EL (cell line): ENCODE measurements around the gene DNM3.

Experiments
- DNase-seq: peaks from one replicate; pipeline ENCODE4 v3.0.0-alpha.2; 2016

DNM3 gene

DNA sequence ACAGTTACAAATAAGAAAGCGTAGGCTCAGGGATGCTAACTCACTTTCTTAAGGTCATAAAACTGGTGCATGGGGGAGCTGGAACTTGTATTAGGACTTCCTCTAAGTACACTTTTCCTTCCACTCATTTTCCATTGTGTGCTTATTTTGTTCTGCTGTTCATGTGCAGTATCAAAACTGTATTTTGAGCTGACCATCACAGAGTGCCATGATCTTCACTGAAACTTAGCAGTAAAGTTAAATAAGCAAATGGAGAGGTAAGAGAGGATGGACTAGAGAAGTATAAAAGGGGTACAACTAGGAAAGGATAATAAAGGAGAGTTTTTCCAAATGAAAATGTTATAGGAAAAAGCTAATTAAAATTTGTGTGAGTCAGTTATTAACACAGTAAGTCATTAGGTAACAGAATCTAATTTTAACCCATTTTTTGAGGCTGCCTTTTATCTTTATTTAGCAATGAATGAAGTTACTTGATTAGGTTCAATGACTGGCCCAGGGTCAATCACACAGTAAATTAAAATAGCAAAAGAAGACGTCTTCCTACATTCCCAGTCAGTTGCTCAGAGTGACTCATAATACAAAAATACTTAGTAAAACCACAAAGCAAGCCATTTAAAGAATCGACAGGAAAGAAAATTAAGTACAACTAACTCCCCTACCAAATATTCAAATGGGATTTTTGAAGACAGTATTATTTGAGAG is 413.4 kb downstream of the DNM3 start:
- DNase-seq = peak; percentile 88

DNA sequence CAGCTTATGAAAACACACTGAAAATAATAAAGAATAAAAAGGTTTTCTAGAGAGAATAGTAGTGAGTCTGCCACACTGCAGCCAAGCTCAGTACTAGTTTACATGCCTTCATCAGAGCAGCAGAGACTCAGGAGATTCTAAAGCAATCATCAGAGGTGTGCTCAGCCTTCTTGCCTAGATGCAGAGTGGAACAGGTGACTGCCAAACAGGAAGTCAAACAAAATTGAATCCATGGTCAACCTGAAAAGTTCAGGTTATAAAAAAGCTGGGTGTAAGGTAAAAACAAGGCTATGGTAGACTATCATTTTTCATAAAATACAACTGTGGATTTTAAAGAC is 413.9 kb downstream of the DNM3 start:
- no peak for DNase-seq

DNA sequence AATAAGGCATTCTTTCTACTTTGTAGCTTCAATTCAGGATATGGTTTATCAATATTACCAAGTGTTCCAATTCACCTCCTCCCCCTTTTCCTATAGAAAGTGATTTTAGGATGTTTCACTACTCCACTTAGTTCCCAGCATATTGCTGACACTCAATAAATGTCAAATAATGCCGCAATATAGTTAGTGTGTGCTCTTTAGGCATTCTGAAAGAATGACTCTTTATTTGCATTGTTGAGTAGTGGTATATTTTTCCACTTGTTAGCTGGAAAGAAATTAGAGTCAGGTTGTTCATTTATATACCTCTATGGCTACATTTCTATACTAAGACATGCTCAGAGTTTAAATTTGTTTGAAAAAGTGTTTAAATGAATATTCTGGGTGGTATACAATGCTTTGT is 424.6 kb downstream of the DNM3 start:
- DNase-seq = no peak

DNA sequence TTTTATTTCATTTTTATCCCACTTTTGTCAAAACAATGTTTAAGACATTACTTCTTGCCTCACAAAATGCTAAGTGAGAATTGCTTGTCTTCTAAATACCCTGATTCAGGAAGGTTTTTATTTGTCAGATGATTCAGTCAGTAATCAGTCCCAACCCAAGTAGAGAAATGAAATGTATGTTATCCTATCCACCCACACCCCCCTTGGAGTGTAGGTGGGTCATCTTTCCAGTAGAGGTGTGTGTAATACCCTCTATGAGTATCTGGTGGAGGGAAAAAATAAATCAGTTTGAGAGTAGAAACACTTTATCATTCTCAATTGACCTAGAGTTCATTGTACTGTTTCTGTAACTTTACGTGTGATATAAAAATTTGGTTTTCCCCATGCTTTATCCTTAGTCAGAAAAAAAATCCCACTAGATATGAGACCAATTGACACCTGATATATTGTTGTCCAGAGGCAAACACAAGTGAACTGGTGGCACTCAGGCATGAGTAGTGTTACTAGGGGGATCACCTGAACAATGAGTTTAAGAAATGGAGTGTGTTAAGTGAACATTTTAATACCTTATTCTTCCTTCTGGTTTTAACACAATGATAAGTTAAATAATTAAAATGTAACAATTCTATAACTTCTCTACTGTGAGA is 425.4 kb downstream of the DNM3 start:
- DNase-seq = no peak

DNA sequence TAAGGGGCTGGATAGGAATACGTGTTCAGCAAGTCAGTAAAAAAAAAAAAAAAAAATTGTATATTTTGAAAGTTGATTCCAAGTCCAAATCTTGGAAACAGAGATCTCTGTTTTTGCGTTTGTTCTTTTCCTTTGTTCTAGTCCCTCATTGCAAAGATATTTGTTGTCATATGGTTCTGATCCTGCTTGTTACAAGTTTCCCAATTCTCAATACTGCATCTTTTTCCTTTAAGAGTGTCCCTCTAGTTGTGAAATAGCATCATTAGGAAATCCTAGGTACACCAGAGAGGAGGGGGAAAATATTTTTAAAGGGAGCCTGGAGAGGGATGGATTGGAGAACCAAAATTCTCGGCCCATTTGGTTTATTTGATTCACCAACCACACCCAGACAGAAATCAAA is 426.9 kb downstream of the DNM3 start:
- no peak for DNase-seq

DNA sequence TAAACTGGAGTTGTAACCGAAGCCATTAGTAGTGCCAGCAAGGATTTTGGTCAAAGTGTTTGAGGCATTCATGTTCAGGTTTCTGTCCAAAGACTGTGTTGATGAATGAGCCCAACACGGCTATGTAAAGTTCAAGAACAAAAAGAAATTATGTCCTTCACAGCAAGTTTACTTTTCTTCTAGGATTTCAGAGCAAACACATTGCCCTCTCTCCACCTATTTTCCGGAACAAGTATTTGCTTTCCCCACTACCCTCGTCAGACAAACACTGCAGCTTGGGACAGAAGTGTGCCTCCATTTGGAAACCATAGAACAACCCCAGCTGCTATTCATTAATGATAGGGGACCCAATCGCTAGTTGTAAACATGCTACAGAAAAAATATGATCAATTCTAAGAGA is 427.8 kb downstream of the DNM3 start:
- no peak for DNase-seq

DNA sequence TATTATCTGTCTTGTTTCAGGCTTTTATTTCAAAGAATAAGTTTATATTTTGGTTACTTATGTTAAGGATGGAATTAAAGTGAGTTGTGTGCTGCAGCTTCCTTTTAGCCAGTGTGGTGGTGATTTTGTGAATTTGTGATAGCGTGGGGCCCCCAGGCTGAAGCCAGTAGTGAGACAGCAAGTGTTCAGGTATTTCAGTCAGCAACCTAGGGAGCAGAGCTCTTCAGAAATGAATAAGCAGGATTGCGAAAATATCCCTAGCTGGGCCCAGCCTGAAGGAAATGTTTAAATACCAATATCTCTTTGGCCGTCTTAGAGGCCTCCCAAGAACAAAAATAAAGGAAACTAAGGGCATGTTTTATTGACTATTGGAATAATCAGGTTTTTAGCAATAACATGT is 428.3 kb downstream of the DNM3 start:
- DNase-seq = peak; percentile 27

DNA sequence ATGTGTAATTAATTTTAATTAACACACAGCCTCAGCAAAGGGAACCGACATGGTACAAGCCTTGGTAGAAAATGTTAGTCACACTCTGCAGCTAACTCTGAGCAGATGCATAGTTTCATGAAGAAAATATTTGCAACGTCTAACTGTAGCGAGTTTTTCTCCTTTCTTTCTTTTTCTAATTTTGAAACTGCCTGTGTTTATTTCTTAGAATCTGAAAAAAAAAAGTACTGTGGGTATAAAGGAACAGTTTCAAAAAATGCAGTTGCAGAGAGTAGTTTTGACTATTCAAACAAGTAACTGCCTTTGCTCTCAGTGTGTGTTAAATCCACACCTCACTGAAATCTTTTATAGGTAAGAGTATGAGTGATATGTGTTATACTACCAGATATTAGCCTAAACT is 429.3 kb downstream of the DNM3 start:
- DNase-seq = no peak

DNA sequence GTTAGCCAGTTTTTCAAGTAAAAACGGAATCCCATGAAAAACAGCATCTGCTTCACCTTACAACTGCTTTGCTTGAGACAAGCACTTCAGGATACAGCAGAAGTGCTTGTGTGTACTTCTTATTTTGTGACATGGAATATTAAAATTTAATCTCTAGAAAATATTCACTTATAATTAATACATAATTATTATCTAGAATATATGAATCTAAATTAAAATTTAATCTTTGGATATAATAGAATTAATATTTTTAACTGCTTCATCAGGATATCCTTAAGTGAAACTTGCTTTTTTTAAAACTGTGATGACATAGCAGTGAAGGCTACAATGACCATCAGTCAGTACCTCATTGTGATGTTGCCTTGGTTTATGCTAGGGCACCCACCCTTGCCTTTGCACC is 430.8 kb downstream of the DNM3 start:
- DNase-seq = no peak

DNA sequence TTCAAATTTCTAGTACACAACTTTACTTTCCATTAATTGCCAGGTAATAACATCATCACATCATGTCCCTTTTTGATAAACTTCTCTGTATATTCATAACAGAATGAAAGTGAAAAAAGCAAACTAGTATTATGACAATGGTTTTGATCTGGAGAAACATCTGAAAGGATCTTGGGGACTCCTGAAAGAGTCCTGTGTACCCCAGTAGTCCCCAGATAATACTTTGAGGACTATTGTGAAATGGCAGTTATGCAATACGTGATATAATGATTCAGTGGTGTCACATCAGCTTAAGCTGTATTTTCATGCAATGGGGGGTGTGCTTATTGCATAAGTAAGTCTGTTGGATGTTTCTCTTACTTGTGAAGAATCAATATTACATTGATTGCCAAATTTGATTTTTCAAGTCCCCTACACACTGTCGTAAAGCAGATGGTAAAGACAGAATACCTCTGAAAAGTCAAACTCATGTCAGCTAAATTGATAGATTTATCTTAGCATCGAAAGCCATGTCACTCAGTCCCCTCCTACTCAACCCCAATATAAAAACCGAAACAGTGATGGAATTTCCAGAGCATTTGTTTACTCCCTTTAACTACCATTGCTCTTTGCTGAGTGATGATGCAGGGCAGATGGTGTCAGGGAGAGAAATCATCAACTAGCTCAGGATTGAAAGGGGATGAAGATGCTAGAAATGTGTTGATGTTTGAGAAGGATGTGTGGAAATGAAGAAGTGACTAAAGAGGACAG is 432.5 kb downstream of the DNM3 start:
- DNase-seq = no peak

DNA sequence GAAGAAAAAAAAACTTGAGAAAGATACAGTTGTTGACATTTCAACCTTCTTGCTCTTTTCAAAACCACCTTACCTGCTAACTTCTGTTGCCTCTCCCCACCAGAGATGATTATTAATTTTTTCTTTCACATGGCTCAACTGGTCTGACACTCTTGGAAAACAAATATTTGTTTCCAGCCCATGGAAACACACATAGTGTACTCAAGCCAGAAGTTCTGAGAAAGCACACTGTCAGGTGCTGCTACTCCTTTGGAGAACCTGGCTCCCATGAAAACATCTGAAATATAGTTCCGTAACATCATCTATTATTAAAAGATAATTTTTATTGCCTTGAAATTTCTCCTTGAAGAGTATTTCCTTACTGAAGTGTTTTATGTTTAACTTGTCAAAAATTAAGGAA is 434.2 kb downstream of the DNM3 start:
- no peak for DNase-seq

DNA sequence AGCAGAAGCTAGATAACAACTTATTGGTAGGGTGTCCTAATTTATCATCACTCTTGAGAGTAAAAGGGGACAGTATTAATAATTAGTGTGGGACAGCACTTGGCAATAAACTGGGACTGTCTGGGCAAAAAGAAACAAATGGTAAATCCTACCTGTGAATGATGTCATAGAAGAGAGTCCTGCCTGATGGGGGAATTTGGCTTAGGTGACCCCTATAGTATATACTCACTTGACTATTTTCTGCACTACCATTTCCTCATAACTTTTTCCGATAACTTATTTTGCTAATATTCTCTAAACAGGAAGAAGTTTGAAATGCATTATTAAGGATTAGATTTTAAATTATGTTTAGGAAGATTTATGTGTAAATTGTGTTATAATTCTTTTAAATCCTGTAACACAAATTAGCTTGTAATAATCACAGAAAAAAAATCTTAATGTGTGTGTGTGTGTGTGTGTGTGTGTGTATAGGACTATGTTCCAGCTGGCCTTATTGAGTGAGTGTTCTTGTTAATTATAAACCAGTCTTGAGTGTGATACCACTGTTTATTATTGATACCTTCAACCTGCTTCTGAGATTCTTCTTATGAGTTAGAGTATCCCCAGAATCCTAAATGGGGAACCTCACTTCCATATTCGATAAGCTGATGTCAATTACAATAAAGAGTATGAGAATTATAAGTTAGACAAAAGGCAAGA is 435.0 kb downstream of the DNM3 start:
- no peak for DNase-seq

DNA sequence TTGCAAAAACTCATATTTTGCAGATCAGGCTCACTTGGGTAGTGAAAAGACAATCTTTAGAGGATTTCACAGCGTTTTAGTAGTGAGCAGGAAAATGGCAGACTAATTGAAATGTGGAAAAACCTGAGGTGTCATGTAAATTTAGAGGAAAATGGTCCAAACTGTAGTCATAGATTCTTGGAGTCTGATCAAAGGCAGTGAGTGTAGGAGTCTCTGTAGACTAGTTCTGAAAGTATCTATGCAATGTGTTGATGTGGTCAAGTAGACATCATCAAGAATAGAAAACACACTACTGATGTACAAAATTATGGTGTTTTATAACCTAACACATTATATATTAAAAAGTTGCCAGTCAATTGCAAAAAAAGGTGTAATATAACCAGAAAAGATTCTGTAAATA is 436.0 kb downstream of the DNM3 start:
- DNase-seq = no peak

DNA sequence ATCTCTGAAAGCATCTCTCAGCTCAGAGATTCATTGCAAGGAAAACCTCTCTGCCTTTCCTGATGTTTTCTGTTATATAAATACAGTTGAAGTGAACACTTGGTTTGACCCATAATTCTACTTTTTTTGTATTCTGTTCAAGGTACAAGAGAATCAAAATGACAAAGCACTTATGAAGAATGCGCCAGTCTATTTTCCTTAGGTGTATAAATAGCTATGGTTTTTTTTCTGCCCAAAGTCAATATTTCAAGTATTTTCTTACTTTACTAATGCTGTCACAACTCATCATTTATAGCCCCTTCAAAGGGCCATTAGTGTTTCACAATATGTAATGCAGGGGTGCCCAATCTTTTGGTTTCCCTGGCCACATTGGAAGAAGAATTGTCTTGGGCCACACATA is 436.7 kb downstream of the DNM3 start:
- no peak for DNase-seq

DNA sequence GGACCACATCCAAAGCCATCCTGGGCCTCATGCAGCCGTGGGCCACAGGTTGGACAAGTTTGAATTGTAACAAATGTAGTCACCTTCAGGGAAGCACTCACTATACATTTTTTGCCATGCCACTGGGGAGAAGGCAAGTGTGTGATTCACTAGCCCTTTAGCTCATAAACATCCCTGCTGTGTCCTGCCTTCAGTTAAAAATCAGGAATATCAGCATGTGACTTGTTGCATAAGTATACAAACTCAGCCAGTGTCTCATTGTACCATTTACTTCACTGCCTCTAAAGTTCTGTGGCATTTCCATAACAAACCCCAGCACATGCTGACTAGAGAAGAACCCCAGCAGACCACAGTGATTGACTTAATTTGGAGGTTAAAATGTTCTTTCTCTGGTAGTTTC is 437.2 kb downstream of the DNM3 start:
- DNase-seq = peak; percentile 39

DNA sequence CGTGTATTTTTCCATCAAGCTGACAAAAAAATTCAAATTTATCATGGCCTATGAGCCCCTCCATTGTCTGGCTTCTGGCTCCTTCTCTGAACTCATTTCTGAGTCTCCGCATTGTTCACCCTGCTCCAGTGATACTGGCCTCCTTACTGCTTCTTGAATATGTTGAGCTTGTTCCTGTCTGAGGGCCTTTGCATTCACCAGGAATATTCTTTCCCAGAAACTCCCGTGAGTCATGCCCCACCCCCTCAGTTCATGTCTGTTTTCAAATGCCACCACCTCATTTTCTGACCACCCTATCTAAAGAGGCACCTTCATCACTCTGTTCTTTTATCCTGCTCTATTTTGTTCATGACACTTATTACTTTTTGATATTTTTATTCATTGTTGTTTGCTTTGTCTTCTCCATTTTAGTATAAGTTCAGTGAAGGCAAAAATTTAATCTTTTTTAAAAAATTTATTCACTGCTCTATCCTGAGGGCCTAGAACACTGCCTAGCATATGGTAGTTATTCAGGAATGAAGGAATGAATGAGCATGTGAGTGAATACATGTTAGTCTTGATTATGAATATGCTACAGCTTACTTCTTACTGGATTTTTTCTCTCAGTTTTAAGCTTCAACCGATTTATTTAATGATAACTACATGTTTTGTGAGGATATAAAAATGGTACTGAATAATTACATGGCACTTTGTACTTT is 438.8 kb downstream of the DNM3 start:
- DNase-seq = peak; percentile 16

DNA sequence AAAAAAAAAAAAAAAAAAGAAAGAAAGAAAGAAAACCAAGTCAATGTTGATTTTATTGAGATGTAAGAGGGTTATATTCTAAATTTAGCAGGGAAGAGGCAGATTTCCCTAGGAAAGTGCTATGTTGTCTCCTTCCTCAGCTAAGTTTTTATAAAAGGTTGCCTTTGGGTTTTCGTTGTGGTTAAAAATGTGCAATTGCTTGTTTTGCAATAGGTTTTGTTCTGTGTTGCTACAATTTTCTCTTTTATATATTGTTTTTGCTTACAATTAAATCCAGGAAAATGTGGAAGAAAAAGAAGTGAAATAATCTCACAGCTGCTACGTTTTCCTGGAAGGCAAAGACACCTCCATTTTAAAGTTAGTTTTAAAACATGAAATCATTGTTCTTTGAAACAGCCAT is 442.5 kb downstream of the DNM3 start:
- DNase-seq = no peak

DNA sequence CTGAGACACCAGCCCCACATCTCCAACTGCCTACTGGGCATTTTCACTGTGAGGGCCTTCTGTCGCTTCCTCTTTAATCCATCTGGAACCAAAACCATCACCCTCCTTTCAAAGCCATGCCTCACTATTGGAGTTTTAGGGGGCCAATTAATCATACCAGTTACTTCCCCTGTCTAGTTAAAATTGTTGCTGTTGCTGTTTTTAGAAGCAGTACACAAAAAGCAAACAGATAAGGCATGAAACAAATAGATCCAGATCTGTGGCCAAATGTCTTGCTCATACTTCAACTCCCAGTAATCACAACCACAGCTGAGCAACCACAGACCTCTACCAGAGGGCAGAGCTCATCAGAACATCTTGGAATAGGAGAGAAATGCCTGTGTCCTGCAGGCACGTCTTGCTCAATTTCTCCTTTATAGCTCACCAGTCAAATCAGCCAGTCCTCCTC is 445.4 kb downstream of the DNM3 start:
- peak; percentile 88 for DNase-seq

DNA sequence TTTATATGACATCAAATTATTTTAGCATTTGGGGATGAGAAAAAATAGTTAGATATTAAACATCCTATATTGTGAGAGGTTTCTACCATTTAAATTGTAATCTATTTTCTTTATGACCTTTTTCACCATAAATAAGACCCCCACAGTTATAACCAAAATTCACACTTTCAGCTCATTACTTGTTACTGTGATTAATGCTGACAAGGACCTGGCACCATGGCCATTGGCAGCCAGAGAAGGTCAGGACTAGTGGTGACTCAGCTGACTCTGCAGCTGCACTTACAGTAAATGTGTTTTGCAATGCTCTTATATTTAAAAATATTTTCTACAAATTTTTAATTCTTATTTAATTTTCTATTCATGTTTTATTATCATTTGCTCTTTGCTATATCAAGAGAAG is 445.9 kb downstream of the DNM3 start:
- peak; percentile 67 for DNase-seq

DNA sequence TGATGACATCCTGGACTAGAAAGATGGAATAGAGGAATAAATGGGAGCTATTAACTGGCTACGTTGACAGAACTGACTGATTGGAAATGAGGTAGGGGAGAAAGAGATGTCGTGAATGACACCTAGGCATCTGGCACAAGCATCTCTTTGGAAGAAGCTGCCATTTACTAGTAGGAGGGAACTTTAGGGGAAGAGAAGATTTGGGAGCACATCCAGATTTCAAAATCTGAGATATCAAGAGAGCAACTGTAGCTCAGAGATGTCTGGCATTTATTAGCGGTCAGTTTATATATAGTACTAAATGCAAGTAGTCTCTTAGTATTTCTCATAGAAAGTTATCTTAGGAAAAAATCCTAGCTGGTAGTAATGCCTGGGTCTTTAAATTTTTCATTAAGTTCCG is 447.3 kb downstream of the DNM3 start:
- no peak for DNase-seq

DNA sequence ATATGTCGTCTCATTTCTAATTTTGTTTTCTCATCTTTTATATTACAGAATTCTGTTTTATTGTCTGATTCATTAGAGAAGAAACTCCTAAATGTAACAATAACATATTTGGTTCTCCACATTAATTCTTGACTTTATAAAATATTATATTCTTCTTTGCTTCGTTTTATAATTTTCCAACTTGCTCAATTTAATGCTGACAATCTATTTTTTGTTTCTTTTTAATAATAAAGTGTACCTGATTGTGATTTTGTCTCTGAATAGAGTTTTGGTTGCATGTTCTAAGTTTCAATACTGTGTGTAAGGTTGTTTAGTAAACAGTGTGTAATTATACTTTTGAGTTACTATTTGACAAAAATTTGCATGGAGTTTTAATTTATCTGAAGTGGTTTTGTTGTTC is 448.1 kb downstream of the DNM3 start:
- DNase-seq = no peak

DNA sequence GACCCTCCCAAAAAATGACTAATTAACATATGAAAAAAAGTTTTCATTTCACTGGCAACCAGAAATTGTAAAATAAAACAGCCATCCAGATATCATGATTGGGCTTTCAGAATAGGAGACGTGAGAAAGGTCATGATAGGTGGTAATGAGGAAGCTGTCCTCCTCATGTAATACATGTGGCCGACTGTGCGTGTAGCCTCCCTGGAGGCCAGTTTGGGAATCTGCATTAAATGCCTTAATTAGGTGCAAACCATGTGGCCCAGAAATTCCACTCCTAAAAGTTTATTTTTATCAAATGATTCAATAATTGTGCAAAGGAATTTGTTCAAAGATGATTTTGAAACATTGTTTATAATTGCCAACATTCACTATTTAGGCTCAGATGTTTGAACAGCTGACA is 451.5 kb downstream of the DNM3 start:
- no peak for DNase-seq

DNA sequence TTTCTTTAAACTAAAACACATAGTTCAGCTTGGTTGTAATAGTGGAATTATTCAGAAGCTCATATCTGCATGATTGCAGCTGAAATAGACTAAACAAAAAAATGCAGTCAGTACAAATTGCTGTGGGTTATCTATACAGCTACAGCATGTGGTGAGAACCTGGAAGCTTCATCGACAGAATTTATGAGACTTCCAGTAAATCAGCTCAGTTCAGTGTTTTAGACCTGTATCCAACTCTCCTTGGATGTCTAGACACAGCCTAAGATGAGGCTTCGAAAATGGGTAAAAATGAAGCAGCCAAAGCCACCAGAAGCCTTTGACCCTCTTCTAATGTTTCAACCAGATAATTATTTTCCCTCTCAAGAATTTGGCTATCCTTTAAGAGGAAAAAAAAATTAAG is 452.1 kb downstream of the DNM3 start:
- DNase-seq = no peak
